Dendritic cell treated with granulocyte-macrophage colony-stimulating factor and Interleukin-4, amounts not matched to agents 40 ng/mL and 50 ng/mL, for 4 days (primary cell): ENCODE data around the gene SLX4IP.
A peak's percentile ranks its signal among the peaks of the same experiment; 100 is the strongest.

Experiments
- H3K27ac Mint-ChIP-seq: one replicate; pipeline ENCODE4 v1.8.0; 2022; ENCODE audit warnings: mild to moderate bottlenecking, mixed read lengths
- H3K27me3 Mint-ChIP-seq: one replicate; pipeline ENCODE4 v1.8.0; 2022; ENCODE audit warnings: mild to moderate bottlenecking, mixed read lengths
- H3K36me3 Mint-ChIP-seq: one replicate; pipeline ENCODE4 v1.8.0; 2022; ENCODE audit warnings: low read depth, mixed read lengths
- H3K4me1 Mint-ChIP-seq: one replicate; pipeline ENCODE4 v1.8.0; 2022; ENCODE audit warnings: low read depth, mixed read lengths
- H3K4me3 Mint-ChIP-seq: one replicate; pipeline ENCODE4 v1.8.0; 2022; ENCODE audit warnings: mild to moderate bottlenecking, moderate library complexity, mixed read lengths
- H3K9me3 Mint-ChIP-seq: one replicate; pipeline ENCODE4 v1.8.0; 2022; ENCODE audit warnings: mixed read lengths
- intact Hi-C: fragments of 100-400 bp; cut with micrococcal nuclease; formaldehyde crosslinking; loops from one replicate; pipeline ENCODE4 v1.15.0; 2022

Gene SLX4IP

DNA sequence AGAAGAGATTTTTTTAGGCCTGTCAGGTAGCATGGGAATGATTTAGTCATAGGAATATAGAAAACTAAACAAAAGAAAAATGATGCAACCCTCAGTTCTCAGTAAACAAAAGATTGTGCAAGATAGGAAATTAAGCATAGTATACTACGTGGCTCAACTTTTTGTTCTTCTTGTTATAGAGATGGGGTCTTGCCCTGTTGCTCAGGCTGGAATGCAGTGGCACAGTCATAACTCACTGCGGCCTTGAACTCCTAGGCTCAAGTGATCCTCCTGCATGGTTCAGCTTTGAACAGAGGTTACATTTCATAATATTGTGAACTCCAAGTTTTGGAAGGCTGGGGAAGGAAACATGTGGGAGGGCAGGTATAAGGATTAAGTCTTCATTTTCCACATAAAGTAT lies 28.5 kb downstream of the SLX4IP start:
- H3K36me3 Mint-ChIP-seq = peaks cover 64% of the 10 kb centered on the region
- no peak overlapping the region for H3K27ac Mint-ChIP-seq
- H3K27me3 Mint-ChIP-seq = no peaks in the 10 kb centered on the region
- no peak overlapping the region for H3K4me3 Mint-ChIP-seq
- H3K4me1 Mint-ChIP-seq = peaks cover 50% of the 10 kb centered on the region
- intact Hi-C loops = loop anchor here (10.0 kb wide), 1 partner anchor 741 kb away; no protein-coding TSS in a partner anchor
- H3K9me3 Mint-ChIP-seq = peaks cover 36% of the 10 kb centered on the region

- Mint-ChIP-seq H3K4me3 (no peak overlapping the region), H3K4me1 (peaks cover 50% of the 10 kb centered on the region), H3K27ac (no peak overlapping the region), H3K36me3 (peaks cover 53% of the 10 kb centered on the region), H3K9me3 (peaks cover 28% of the 10 kb centered on the region), H3K27me3 (no peaks in the 10 kb centered on the region)
- intact Hi-C loops = loop anchor here (10.0 kb wide), 1 partner anchor 740 kb away; no protein-coding TSS in a partner anchor
These were observed 30.0 kb downstream of the SLX4IP start for GRCh38 chr20:10465135-10465534.

- Mint-ChIP-seq H3K9me3 (peaks cover 20% of the 10 kb centered on the region), H3K27me3 (no peaks in the 10 kb centered on the region), H3K4me3 (no peak overlapping the region), H3K4me1 (peaks cover 55% of the 10 kb centered on the region), H3K36me3 (peaks cover 46% of the 10 kb centered on the region), H3K27ac (peak overlapping the region; percentile 63)
- intact Hi-C loops = loop anchor here (10.0 kb wide), 1 partner anchor 738 kb away; no protein-coding TSS in a partner anchor
These were observed 31.2 kb downstream of the SLX4IP start for GRCh38 chr20:10466325-10466724.

DNA sequence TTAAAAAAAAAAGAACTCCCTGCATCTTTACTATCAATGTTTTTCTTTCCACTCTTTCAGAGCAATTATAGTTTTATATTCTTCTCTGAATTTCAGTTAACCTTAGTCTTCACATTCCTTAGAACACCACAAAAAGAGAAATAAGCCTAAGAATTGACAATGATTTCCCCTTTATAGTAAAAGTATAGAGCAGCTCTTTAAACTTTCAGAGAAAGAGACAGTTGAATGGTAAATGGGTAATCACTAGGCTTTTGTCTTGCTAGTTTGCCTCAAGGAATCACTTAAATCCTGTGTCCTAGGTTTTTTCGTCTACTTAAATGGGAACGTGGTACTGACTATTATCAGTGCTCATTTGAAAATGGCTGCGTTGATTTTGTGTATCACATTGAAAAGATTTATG lies 31.8 kb downstream of the SLX4IP start:
- no peaks in the 10 kb centered on the region for H3K27me3 Mint-ChIP-seq
- H3K27ac Mint-ChIP-seq = peak overlapping the region; percentile 63
- no peak overlapping the region for H3K4me3 Mint-ChIP-seq
- peaks cover 50% of the 10 kb centered on the region for H3K4me1 Mint-ChIP-seq
- peaks cover 20% of the 10 kb centered on the region for H3K9me3 Mint-ChIP-seq
- intact Hi-C loops = loop anchor here (10.0 kb wide), 1 partner anchor 738 kb away; no protein-coding TSS in a partner anchor
- H3K36me3 Mint-ChIP-seq = peaks cover 46% of the 10 kb centered on the region

DNA sequence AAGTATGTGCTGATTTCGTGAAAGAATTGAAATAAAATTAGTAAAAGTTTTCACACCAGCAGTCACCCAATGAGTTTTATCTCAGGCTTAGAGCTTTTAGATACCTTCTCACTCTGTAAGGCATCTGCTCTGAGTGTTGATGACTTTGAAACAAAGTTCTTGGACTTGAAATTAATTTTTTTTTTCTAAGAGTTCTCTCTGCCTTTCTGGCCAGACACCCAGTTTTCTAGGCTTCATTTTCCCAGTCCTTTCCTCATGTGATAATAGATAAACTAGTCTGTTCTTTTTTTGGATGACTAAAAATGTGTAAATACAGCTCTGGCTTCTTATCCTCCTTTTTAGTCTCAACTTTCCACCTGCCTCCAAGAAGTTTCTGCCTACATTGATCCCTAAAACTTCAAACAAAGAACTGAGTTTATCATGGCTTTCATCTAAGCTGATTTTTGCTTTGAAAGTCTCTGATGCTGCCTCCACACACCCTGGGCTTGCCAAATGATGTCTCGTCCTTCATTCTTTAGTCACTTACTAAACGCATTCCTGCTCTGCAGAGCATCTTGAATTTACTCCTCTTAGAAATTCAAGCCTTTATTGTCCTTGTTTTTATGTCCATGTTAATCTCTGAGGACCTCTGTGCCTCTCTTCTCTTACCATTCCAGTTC lies 32.7 kb downstream of the SLX4IP start:
- H3K4me1 Mint-ChIP-seq = peaks cover 41% of the 10 kb centered on the region
- H3K4me3 Mint-ChIP-seq = no peak overlapping the region
- H3K27me3 Mint-ChIP-seq = no peaks in the 10 kb centered on the region
- H3K36me3 Mint-ChIP-seq = peaks cover 43% of the 10 kb centered on the region
- peaks cover 15% of the 10 kb centered on the region for H3K9me3 Mint-ChIP-seq
- intact Hi-C loops = loop anchor here (2.0 to 10.0 kb wide), 2 partner anchors 13 to 737 kb away; no protein-coding TSS in a partner anchor
- peak overlapping the region; percentile 80 for H3K27ac Mint-ChIP-seq

DNA sequence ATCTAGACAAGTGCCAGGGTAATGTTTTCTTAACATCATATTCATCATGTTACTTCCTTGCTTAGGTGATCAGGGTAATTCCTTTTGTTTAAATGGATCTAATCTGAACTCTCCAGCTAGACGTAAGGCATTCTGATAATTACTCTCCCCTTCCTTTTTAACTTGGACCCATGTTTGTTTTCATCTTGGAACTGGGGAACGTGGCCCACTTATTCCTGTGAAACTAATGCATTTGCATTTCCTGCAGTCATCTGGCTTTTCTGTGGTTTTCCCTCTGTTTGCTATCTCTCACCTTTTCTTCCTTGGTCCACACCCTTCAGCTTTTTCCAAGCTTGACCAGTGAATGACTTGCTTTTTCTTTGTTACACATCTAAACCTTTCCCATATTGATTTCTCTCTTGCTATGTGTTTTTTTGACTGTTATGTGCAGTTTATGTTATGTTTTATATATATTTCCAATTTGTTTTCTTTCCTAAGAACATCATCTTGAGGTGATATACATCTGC lies 33.3 kb downstream of the SLX4IP start:
- H3K4me1 Mint-ChIP-seq = peaks cover 41% of the 10 kb centered on the region
- intact Hi-C loops = loop anchor here (2.0 to 10.0 kb wide), 2 partner anchors 14 to 736 kb away; no protein-coding TSS in a partner anchor
- H3K27me3 Mint-ChIP-seq = no peaks in the 10 kb centered on the region
- peaks cover 37% of the 10 kb centered on the region for H3K36me3 Mint-ChIP-seq
- peak overlapping the region; percentile 80 for H3K27ac Mint-ChIP-seq
- no peak overlapping the region for H3K4me3 Mint-ChIP-seq
- H3K9me3 Mint-ChIP-seq = peaks cover 10% of the 10 kb centered on the region

DNA sequence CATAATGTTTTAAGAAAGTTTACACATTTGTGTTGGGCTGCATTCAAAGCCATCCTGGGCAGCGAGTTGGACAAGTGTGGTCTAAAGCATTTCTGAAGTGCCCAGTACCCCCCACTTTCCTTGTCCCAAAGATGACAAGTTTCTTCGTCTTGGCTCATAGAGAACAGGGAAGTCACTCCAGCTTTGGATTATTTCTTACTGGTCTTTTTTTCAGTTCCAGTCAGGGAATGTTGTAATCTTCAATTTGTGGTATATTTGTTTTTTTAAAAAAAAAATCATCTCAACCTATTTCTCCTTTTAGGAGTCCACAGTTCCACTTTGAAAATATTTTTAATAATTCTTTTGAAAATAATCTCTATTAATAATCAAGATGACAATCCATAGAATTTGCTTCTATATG lies 34.0 kb downstream of the SLX4IP start:
- H3K4me1 Mint-ChIP-seq = peaks cover 47% of the 10 kb centered on the region
- peaks cover 3% of the 10 kb centered on the region for H3K9me3 Mint-ChIP-seq
- H3K27ac Mint-ChIP-seq = peak overlapping the region; percentile 80
- no peak overlapping the region for H3K4me3 Mint-ChIP-seq
- peaks cover 30% of the 10 kb centered on the region for H3K36me3 Mint-ChIP-seq
- no peaks in the 10 kb centered on the region for H3K27me3 Mint-ChIP-seq
- intact Hi-C loops = loop anchor here (1.0 to 10.0 kb wide), 3 partner anchors 14 to 805 kb away; no protein-coding TSS in a partner anchor

DNA sequence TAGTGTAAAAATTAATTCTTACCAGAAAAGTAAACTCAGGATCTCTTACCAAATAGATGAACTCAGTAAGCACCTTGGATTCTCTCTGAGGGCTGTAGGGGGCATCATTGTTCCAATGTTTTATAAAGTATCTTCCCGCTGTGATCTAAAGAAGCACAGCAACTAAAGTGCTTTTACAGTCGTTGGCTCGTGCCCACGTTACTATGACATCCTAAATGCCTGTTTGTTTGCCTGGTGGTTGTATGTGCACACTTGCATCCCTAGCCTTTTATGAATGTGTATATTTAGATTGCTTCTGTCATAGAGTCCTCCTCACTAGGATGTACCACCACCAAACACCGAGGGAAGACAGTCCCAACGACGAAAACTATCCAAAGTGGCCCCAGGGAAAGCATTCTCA lies 34.5 kb downstream of the SLX4IP start:
- Mint-ChIP-seq H3K4me1 (peaks cover 52% of the 10 kb centered on the region), H3K9me3 (no peaks in the 10 kb centered on the region), H3K36me3 (peaks cover 26% of the 10 kb centered on the region), H3K27me3 (no peaks in the 10 kb centered on the region), H3K27ac (peak overlapping the region; percentile 94), H3K4me3 (peak overlapping the region; percentile 48)
- intact Hi-C loops = loop anchor here (1.0 to 10.0 kb wide), 3 partner anchors 15 to 805 kb away; no protein-coding TSS in a partner anchor

- Mint-ChIP-seq H3K27me3 (no peaks in the 10 kb centered on the region), H3K9me3 (no peaks in the 10 kb centered on the region), H3K4me3 (peak overlapping the region; percentile 48), H3K27ac (peak overlapping the region; percentile 94), H3K4me1 (peaks cover 59% of the 10 kb centered on the region), H3K36me3 (peaks cover 19% of the 10 kb centered on the region)
- intact Hi-C loops = loop anchor here (2.0 kb wide), 2 partner anchors 83 to 193 kb away; no protein-coding TSS in a partner anchor
These were observed 35.2 kb downstream of the SLX4IP start for GRCh38 chr20:10470276-10470675.

DNA sequence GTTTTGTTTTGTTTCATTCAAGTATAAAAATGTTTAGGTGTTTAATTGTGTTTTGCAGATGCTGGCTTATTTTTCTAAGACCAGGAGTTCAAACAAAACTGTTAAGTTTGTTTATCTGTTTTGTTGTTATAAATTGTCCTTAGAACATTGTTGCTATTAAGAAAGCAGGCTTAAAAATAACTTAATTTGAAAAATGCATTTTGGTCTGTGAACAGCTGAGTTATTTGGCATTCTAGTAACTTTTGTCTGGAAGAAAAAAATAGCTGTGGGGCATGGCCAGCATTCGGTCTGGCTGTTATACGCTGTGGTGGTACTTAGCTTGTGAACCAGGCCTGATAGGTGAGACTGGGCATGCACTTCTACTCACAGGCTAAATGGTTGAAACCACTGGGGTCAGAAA lies 37.8 kb downstream of the SLX4IP start:
- peaks cover 14% of the 10 kb centered on the region for H3K36me3 Mint-ChIP-seq
- H3K4me1 Mint-ChIP-seq = peaks cover 59% of the 10 kb centered on the region
- H3K4me3 Mint-ChIP-seq = no peak overlapping the region
- H3K9me3 Mint-ChIP-seq = no peaks in the 10 kb centered on the region
- intact Hi-C loops = no loop called here
- peak overlapping the region; percentile 86 for H3K27ac Mint-ChIP-seq
- H3K27me3 Mint-ChIP-seq = no peaks in the 10 kb centered on the region

GRCh38 chr20:10474606-10475184 lies 39.6 kb downstream of the SLX4IP start:
- H3K9me3 Mint-ChIP-seq = no peaks in the 10 kb centered on the region
- peaks cover 46% of the 10 kb centered on the region for H3K4me1 Mint-ChIP-seq
- H3K27me3 Mint-ChIP-seq = no peaks in the 10 kb centered on the region
- peak overlapping the region; percentile 86 for H3K27ac Mint-ChIP-seq
- H3K4me3 Mint-ChIP-seq = peak overlapping the region; percentile 59
- H3K36me3 Mint-ChIP-seq = peaks cover 14% of the 10 kb centered on the region
- intact Hi-C loops = no loop called here

DNA sequence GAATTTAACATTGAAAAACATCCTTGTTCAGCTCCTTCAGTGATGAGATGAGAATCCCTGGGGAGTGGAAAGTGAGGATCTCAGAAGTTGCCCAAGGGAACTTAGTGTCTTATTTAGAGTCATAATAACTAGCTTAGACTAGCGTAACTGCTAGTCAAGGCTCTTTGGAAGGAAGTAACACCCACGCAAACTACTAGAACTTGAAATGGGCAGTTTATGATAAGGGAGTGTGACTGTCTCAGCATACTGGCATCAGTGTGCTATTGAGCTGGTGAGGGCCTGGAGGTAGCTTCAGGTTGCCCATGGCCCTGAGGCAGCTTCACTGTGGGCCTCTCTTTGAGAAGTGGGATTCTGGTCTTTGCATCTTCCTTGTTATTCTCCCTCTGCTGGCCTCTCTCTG lies 40.1 kb downstream of the SLX4IP start:
- H3K27ac Mint-ChIP-seq = peak overlapping the region; percentile 86
- intact Hi-C loops = no loop called here
- no peaks in the 10 kb centered on the region for H3K9me3 Mint-ChIP-seq
- H3K4me1 Mint-ChIP-seq = peaks cover 40% of the 10 kb centered on the region
- H3K27me3 Mint-ChIP-seq = no peaks in the 10 kb centered on the region
- H3K4me3 Mint-ChIP-seq = peak overlapping the region; percentile 59
- peaks cover 9% of the 10 kb centered on the region for H3K36me3 Mint-ChIP-seq

GRCh38 chr20:10476319-10476724 lies 41.2 kb downstream of the SLX4IP start:
- peaks cover 8% of the 10 kb centered on the region for H3K36me3 Mint-ChIP-seq
- no peaks in the 10 kb centered on the region for H3K9me3 Mint-ChIP-seq
- H3K4me1 Mint-ChIP-seq = peaks cover 36% of the 10 kb centered on the region
- intact Hi-C loops = loop anchor here (2.0 kb wide), 1 partner anchor 42 kb away; the partner anchor contains the start of genes MKKS and SLX4IP
- H3K27ac Mint-ChIP-seq = peak overlapping the region; percentile 86
- H3K27me3 Mint-ChIP-seq = no peaks in the 10 kb centered on the region
- no peak overlapping the region for H3K4me3 Mint-ChIP-seq

GRCh38 chr20:10478205-10478604 lies 43.1 kb downstream of the SLX4IP start:
- no peaks in the 10 kb centered on the region for H3K36me3 Mint-ChIP-seq

More at GRCh38 chr20:10478205-10478604, 43.1 kb downstream of the SLX4IP start:
- Mint-ChIP-seq H3K27me3 (no peaks in the 10 kb centered on the region), H3K9me3 (no peaks in the 10 kb centered on the region), H3K4me1 (peaks cover 39% of the 10 kb centered on the region), H3K27ac (peak overlapping the region; percentile 86), H3K4me3 (no peak overlapping the region)
- intact Hi-C loops = no loop called here
